GM19043 (cell line): ENCODE data around the gene NOS1AP.

ENCODE experiments used
- ATAC-seq: cut with Tn5 transposase; IDR thresholded peaks from one replicate; pipeline ENCODE4 v1.9.1; 2021; ENCODE audit warnings: low read depth; ENCODE audit not compliant: unreplicated experiment

The NOS1AP gene

GRCh38 chr1:162353702-162354101 is 284.2 kb downstream of the NOS1AP start:
- no peak for ATAC-seq

DNA sequence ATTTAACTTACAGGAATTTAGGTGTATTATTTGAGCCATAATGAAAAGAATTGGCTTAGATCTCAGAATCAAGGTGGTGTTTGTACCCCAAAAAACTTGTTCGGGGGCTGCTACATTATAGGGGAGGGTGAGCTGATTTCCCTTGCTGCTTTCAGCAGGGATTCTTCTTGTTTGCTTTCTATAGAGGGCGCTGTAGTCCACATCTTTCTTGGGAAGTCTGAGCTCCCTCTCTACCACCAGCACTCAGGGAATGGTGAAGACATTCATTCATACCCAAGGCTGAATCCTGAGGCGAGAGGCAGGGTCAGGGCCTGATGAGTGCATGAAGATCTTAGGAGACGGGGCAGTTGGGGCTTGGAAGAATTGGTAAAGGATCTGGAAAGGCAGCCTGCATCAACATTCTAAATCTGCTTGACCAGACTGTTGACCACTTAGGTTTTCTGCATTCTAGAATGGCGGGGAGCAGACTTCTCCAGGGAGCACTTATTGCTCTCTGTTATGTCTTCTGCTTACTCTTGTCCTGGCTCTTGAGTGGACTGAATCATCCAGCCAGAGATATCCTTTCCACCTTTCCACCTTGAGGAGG is 288.3 kb downstream of the NOS1AP start:
- ATAC-seq, result no peak

DNA sequence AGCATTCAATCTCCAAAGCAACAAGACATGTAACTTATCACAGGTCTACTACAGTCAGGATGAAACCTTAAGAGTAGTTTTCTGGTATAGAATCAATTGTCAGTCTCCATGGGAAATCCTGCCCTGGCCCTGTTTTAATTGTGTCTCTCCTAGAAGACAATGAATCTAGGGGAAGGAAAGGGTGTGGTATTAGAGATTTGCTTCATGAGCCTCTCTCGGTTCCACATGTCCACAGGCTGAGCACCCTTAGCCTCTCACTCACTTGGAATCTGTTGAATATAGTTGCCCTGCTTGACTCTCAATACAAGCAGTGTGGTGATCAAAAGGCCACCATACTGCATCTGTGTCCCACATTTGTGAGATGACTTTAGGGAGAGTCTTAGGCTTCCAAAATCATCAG is 289.4 kb downstream of the NOS1AP start:
- no peak for ATAC-seq

- ATAC-seq, result no peak
Measured at GRCh38 chr1:162359523-162360236, 290.2 kb downstream of the NOS1AP start.

DNA sequence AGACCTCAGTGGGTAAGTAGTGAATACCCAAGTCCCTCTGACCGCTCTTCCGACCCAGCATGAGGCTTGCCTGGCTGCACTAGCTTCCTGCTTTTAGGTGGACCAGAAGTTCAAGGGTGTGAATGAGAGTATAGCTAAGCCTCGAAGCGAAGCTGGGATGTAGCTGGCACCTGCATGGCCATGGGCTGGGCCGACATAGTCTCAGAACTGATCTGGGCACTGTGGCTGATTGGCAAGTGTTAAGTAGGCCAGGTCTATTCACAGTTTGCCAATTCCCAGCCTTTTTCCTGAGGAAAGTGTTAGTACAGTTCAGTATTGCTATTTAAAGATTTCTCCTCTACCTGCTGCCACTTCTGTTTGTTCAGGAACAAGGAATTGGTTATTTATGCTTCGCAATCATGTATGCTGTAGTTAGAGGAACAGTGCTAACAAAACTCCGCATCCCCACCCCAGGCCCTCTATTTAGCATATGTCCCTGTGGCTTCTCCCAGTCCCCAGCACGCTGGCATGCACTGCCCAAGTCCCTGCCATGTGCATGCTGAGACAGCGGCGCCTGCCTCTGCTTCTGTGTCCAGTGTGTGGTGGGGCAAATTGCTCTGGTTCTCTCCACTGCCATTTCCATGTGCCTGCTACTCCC is 290.9 kb downstream of the NOS1AP start:
- ATAC-seq, result no peak

GRCh38 chr1:162360874-162361260 is 291.4 kb downstream of the NOS1AP start:
- no peak for ATAC-seq

GRCh38 chr1:162361349-162361748 is 291.9 kb downstream of the NOS1AP start:
- peak; percentile 46 for ATAC-seq

DNA sequence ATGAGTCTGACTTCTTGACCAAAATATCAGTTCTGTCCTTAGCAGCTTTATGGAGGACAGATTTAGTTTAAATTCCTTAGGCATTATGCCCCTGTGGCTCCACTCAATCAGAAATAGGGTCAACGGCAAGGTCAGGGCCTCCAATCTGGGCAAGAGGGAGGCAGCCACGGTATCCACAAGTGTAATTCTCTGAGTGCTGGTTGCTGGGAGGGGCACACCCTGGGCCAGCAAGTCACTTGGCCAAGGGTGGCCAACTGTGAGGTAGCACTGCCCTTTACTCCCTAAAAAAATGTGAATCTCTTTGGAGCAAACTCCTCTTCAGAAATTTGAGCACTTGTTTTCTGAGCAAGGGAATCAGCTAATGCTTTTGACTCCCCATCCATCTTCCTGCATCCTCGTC is 294.3 kb downstream of the NOS1AP start:
- no peak for ATAC-seq

DNA sequence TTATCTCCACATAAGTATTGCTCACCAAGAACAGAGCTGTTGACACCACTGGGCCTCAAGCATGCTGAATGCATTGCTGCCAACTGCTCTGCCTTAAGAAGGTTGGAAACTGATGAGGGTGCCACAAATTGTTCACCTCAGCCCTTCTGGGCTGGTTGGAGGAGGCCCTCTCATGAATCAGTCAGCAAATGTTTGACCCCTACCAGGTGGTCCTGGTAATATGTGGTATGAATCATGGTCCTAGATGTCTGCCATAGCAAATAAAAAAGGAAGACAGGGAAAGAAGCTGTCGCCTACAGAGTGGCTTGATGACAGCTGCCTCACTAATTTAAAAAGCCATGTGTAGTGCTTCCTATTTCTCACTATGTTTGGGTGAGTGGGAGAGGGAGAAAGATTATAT is 295.0 kb downstream of the NOS1AP start:
- ATAC-seq, result no peak

- ATAC-seq, result no peak
Measured at GRCh38 chr1:162365284-162366020, 296.0 kb downstream of the NOS1AP start.

- ATAC-seq, result no peak
Measured at GRCh38 chr1:162366149-162366548, 296.7 kb downstream of the NOS1AP start.

DNA sequence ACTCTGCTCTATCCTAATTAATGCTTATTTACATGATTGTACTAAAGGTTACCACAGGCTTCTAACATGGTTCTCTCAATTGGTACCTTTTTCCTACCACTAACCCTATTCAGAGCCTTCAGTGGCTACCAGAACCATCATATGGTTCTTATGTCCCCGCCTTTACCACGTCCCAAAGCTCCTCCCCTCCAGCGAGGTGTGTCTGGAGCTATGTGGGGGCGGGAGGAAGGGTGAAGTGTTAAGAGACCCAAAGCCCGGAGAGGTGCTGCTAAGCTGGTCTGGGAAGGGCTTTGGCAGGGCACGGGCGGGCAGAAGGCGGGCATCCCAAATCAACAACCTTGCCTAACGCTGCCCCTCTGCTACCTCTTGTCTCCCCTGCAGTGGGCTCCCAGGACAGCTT is 297.2 kb downstream of the NOS1AP start:
- ATAC-seq, result no peak

- ATAC-seq, result no peak
Measured at GRCh38 chr1:162367073-162367472, 297.6 kb downstream of the NOS1AP start.

- ATAC-seq, result no peak
Measured at GRCh38 chr1:162367772-162368171, 298.3 kb downstream of the NOS1AP start.

DNA sequence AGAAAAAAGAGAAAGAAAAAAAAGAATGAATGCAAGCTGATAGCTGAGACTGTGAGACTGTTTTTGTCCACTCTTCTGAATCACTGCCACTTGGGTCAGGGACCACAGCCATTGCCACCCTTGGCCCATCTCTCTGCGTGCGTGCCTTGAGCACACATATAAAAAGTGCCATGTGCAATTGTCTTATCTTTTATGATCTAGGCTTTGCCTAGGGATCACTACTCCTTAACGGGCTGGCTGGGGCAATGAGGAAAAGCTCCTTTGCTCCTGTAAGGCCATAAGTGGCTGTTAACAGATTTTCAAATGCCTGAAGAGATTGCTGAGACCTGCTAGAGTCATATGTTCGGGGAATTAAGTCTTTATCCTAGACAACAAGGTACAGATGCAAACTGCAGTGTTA is 299.0 kb downstream of the NOS1AP start:
- no peak for ATAC-seq

- ATAC-seq, result no peak
Measured at GRCh38 chr1:162369571-162369970, 300.1 kb downstream of the NOS1AP start.

DNA sequence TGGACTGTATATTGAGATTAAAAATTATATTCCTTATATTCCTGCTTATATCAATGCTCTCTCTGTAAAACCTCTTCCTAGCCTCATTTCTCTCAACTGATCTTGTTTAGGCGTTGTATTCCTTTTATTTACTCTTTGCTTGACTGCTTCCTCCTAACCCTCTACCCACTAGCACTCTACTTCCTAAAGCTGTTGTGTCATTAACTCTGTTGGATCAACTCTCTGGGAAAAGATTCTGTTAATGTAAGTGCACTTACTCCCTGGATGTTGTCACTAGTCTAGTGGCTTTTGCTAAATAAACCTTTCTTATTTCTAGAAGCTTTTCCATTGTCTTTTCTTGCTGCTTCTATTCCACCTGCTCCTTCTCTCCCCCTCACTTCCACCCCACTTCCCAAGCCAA is 300.7 kb downstream of the NOS1AP start:
- ATAC-seq, result no peak

GRCh38 chr1:162370721-162371120 is 301.2 kb downstream of the NOS1AP start:
- no peak for ATAC-seq

GRCh38 chr1:162371611-162372010 is 302.1 kb downstream of the NOS1AP start:
- no peak for ATAC-seq

DNA sequence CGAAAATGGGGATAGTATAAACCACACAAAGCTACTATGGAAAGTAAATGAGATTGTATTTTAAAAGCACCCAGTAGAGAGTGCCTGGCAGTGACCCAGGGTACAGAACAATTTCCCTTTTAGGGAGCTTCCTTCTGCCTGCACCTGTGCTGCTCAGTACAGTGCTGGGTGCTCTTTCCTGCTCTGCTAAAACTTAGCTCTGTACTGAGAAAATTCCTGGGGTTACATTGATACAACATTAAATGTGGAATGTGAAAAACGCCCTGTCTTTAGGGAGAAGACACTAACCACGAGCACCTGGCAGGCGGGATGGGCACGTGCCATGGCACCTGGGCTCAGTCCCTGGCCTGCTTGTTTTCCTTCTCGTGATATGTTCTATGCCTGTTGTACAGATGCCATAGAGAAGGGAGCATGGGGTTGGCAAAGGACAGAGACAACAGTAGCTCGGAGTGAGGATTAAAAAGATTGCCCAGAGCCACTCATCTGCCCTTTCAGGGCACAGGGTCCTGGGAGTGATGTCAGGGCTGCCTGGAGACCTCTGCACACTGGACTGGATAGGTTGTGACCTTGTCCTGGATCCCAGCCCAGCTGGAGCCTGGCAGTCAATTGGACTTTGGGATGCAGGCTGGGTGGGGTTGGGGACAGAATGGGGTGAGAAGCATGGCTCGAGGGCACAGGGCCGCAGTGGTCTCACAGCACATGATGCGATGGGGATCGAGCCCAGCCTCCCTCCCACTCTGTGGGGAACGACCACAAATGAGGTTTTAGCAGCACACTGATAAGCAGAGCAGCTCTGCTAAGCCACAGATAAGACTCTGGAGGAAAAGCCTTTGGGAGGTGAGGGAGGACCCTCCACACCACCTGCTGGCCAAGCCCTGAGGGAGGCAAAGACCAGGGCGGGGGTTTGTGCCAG is 302.9 kb downstream of the NOS1AP start:
- no peak for ATAC-seq
